Transverse colon (tissue), 4 donors: Measurements from ENCODE around the gene PDIA5. TPM values are rescaled to one million over a fixed set of nuclear protein-coding genes. Genes with fewer than 3 reads are reported as not detected.

Experiments
- DNase-seq: peaks from one replicate; pipeline ENCODE4 v3.0.0-alpha.2; 2019
- H3K27ac ChIP-seq, 4 donors: fragments of 200-600 bp; sonication (generic); 2 replicates each; pipeline ENCODE4 v1.5.1; 2016 to 2018; ENCODE audit warnings: inconsistent platforms in 4 of 4
- H3K27me3 ChIP-seq: fragments of 200-600 bp; sonication (generic); 2 replicates; pipeline ENCODE4 v1.5.1; 2017; ENCODE audit warnings: inconsistent platforms
- H3K36me3 ChIP-seq, 4 donors: fragments of 200-600 bp; sonication (generic); 2 replicates each; pipeline ENCODE4 v1.5.1; 2017 to 2019; ENCODE audit warnings: inconsistent platforms in 4 of 4
- H3K4me1 ChIP-seq, 4 donors: fragments of 200-600 bp; sonication (generic); 2 replicates each; pipeline ENCODE4 v1.5.1; 2017 to 2020; ENCODE audit warnings: inconsistent platforms in 4 of 4
- H3K4me3 ChIP-seq, 4 donors: fragments of 200-600 bp; sonication (generic); 1 replicate in 1 of 4; 2 replicates in 3 of 4; pipeline versions ENCODE4 v1.5.1 to v1.6.1; 2017 to 2019; ENCODE audit warnings: inconsistent platforms in 4 of 4
- H3K9me3 ChIP-seq, 2 donors: fragments of 200-600 bp; sonication (generic); 2 replicates each; pipeline ENCODE4 v1.5.1; 2017 to 2019; ENCODE audit warnings: inconsistent platforms in 2 of 2
- CTCF ChIP-seq, 5 experiments: fragments of 200-600 bp in 3 of 5; fragments of 450-650 bp in 2 of 5; sonication (generic) in 3 of 5; IDR thresholded peaks; 1 replicate in 2 of 5; 2 replicates in 3 of 5; pipeline ENCODE4 v1.5.1; 2016 to 2017; ENCODE audit warnings: antibody characterized with exemption in 5 of 5, inconsistent platforms in 3 of 5, mild to moderate bottlenecking in 2 of 5, moderate library complexity in 1 of 5
- EP300 ChIP-seq: sonication (generic); formaldehyde crosslinking; IDR thresholded peaks from one replicate; pipeline ENCODE4 v1.6.1; 2017; ENCODE audit warnings: antibody characterized with exemption, low read depth
- POLR2A ChIP-seq: fragments of 450-650 bp; IDR thresholded peaks from one replicate; pipeline ENCODE4 v1.6.1; 2016; ENCODE audit warnings: antibody characterized with exemption, mild to moderate bottlenecking, moderate library complexity
- POLR2AphosphoS5 ChIP-seq, 3 donors: sonication (generic); formaldehyde crosslinking; IDR thresholded peaks; one replicate each; pipeline ENCODE4 v1.6.1; 2016; ENCODE audit warnings: antibody characterized with exemption in 3 of 3
- WGBS, 2 donors: methylation state at CpG; one replicate each; pipeline ENCODE4 v1.1.5; 2018; ENCODE audit warnings: low coverage in 1 of 2; 5-methylcytosine and 5-hydroxymethylcytosine counted together
- in situ Hi-C, 4 donors: fragments of 200-750 bp; cut with MboI; loops; one replicate each; pipeline versions ENCODE4 v1.15.0 to v1.15.1; 2017; ENCODE audit warnings: low sequenced_read_pairs in 3 of 4, low pct_ligation_motif_present in 1 of 4, low pct_unique_long_range_greater_than_20kb in 1 of 4
- intact Hi-C: fragments of 100-400 bp; cut with DNase I; formaldehyde crosslinking; loops from one replicate; pipeline ENCODE4 v1.15.1; 2023; ENCODE audit warnings: low total_unique reads
- total RNA-seq, 4 donors: library from RNA; depleted of rRNA; stranded (reverse); fragments of >200 nt; gene quantifications; one replicate each; pipeline ENCODE4 v1.1.0, GENCODE V29; 2016

The PDIA5 gene
- total RNA-seq, 4 donors from 2014 or later, result 17.3 to 185 (median 65.1) TPM

DNA sequence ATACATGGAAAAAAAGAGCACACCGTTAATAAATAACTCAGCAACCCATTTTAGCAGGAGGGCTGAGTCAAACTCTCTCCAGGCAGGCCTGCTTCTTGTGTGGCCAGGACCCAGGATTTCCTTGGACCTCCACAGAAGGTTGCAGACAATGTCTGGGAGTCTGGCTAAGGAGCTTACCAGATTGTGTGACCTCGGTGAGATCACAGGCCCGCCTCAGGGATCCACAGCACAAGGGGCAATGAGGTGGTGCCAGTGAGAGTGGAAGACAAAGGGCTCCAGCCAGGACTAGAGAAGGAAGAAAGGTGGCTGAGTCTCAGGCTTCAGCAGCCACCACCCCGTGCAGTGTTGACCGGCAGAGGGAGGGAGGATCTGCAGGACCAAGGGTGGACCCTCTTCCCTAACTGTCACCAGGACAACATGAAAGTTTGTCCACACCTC is 102.7 kb downstream of the PDIA5 start:
- Histone ChIP-seq H3K36me3 (peaks cover 0 to 10% (median 2%) of the 10 kb centered on the region in 4 donors), H3K27me3 (no peaks in the 10 kb centered on the region), H3K27ac (peak overlapping the region in 1 of 4 donors; percentile 27), H3K4me3 (no peak overlapping the region), H3K9me3 (no peaks in the 10 kb centered on the region), H3K4me1 (peaks cover 0 to 5% (median 0%) of the 10 kb centered on the region in 4 donors)
- in situ Hi-C loops (no loop called here), intact Hi-C loops (no loop called here)
- WGBS, 2 donors, result 68 to 83% methylated on average over 1 to 5 of the region's 5 CpGs
- no peak for TF ChIP-seq POLR2A
- no peak for TF ChIP-seq POLR2AphosphoS5 (IDR thresholded peaks at IDR 0.05)
- TF ChIP-seq CTCF (IDR thresholded peaks at IDR 0.05), result no peak
- TF ChIP-seq EP300, result no peak
- no peak for DNase-seq

DNA sequence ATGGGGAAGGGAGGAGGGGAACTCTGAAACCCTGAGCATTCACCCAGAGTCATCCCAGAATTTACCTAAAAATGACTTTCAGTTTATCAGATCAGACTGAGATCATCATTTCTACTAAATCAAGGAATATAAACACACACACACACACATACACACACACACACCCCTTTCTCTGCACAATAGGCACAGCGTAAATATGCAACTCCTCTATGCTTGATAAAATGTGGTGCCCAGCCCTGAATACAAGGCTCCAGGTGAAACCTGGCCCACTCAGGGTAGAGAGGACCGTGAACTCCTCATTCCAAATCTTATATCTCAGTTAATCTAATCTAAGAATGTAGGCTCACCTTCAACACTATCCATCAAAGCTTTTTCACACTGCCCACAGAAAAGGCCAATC is 103.1 kb downstream of the PDIA5 start:
- WGBS, 2 donors, result 97 to 100% methylated on average over 2 of the region's 2 CpGs
- H3K27me3 ChIP-seq, result no peaks in the 10 kb centered on the region
- no peaks in the 10 kb centered on the region for H3K9me3 ChIP-seq
- no peak for DNase-seq
- no peak overlapping the region for H3K27ac ChIP-seq
- no peak overlapping the region for H3K4me3 ChIP-seq
- H3K4me1 ChIP-seq, result peaks cover 0 to 5% (median 0%) of the 10 kb centered on the region in 4 donors
- intact Hi-C loops (no loop called here), in situ Hi-C loops (no loop called here)
- TF ChIP-seq POLR2AphosphoS5 (IDR thresholded peaks at IDR 0.05) (no peak), CTCF (IDR thresholded peaks at IDR 0.05) (no peak), EP300 (no peak), POLR2A (no peak)
- H3K36me3 ChIP-seq, result peaks cover 0 to 6% (median under 1%) of the 10 kb centered on the region in 4 donors

DNA sequence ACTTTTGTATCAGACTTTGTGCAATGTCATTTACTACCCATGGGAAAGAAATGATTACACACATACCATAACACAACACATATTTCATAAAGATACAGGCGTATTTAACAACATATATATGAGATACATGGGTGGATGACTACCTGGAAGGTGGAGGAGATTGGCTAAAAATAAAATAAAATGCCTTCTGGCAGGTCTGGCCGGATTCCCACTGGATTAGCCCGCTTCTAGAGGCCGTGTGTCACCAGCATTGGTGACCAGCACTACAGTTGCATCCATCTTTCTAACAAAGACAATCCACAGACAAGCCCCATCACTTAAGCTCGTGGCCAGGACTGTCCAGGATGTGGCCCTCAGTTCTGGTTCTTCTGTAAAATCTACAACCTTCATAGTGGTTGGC is 114.0 kb downstream of the PDIA5 start:
- Histone ChIP-seq H3K4me1 (no peaks in the 10 kb centered on the region), H3K4me3 (no peak overlapping the region), H3K36me3 (no peaks in the 10 kb centered on the region), H3K27me3 (no peaks in the 10 kb centered on the region), H3K27ac (no peak overlapping the region), H3K9me3 (no peaks in the 10 kb centered on the region)
- in situ Hi-C loops, result no loop called here
- TF ChIP-seq POLR2A, result no peak
- no peak for TF ChIP-seq EP300
- TF ChIP-seq POLR2AphosphoS5 (IDR thresholded peaks at IDR 0.05), result no peak
- TF ChIP-seq CTCF (IDR thresholded peaks at IDR 0.05), result no peak
- no peak for DNase-seq
- intact Hi-C loops, result no loop called here
- 87 to 93% methylated on average over 5 of the region's 5 CpGs for WGBS, 2 donors

- in situ Hi-C loops, result no loop called here
- TF ChIP-seq POLR2AphosphoS5 (IDR thresholded peaks at IDR 0.05) (no peak), CTCF (IDR thresholded peaks at IDR 0.05) (no peak), EP300 (no peak), POLR2A (no peak)
- WGBS, 2 donors, result 77 to 92% methylated on average over 1 to 2 of the region's 2 CpGs
These were observed 119.9 kb downstream of the PDIA5 start for GRCh38 chr3:123186695-123187094.

More at GRCh38 chr3:123186695-123187094, 119.9 kb downstream of the PDIA5 start:
- Histone ChIP-seq H3K36me3 (no peaks in the 10 kb centered on the region), H3K27me3 (no peaks in the 10 kb centered on the region), H3K27ac (no peak overlapping the region), H3K4me1 (no peaks in the 10 kb centered on the region), H3K4me3 (no peak overlapping the region), H3K9me3 (no peaks in the 10 kb centered on the region)
- intact Hi-C loops, result no loop called here
- DNase-seq, result no peak
